Stimulated activated CD4-positive, alpha-beta T cell treated with anti-CD3 and anti-CD28 coated beads, Interleukin-12 subunit alpha, Interleukin-12 subunit beta, amount 100 ng/mL, for 48 hours (primary cell): ENCODE results near the gene SMIM10.
"Not testable (repeated sequence)": the region's sequence is repeated elsewhere in the genome, so short reads cannot be mapped to it uniquely, and the experiment has no call there.

Experiments
- DNase-seq, 3 donors: peaks; one replicate each; pipeline ENCODE4 v3.0.0-alpha.2; 2020; ENCODE audit warnings: low read depth in 2 of 3, low spot score in 1 of 3

SMIM10 gene

GRCh38 chrX:135009838-135010237 is 19.0 kb downstream of the SMIM10 start:
- DNase-seq = no peak

DNA sequence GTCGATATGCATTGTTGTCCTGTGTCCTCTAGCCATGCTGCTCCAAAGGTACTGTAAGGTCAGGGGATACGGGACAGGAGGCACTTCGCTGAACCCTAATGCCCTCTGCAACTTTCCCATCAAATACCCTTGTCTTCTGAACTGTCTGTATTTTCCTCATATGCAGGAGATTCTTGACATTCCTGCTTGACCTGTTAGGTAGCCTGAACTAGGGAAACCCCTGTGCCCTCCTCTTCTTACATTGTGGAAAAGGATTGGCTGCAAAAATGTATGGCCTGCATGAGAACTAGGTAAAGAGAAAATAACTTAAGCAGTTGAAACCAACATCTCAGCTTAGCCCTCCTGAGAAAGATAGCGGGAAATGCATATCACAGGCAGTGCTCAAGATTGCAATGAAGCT is 20.1 kb downstream of the SMIM10 start:
- no peak for DNase-seq

- DNase-seq = no peak
Measured at GRCh38 chrX:135015523-135016245, 24.9 kb downstream of the SMIM10 start.

GRCh38 chrX:135019890-135020289 is 29.1 kb downstream of the SMIM10 start:
- not testable (repeated sequence) for DNase-seq

GRCh38 chrX:135023791-135024190 is 33.0 kb downstream of the SMIM10 start:
- not testable (repeated sequence) for DNase-seq

GRCh38 chrX:135024526-135024925 is 33.7 kb downstream of the SMIM10 start:
- DNase-seq = no peak

DNA sequence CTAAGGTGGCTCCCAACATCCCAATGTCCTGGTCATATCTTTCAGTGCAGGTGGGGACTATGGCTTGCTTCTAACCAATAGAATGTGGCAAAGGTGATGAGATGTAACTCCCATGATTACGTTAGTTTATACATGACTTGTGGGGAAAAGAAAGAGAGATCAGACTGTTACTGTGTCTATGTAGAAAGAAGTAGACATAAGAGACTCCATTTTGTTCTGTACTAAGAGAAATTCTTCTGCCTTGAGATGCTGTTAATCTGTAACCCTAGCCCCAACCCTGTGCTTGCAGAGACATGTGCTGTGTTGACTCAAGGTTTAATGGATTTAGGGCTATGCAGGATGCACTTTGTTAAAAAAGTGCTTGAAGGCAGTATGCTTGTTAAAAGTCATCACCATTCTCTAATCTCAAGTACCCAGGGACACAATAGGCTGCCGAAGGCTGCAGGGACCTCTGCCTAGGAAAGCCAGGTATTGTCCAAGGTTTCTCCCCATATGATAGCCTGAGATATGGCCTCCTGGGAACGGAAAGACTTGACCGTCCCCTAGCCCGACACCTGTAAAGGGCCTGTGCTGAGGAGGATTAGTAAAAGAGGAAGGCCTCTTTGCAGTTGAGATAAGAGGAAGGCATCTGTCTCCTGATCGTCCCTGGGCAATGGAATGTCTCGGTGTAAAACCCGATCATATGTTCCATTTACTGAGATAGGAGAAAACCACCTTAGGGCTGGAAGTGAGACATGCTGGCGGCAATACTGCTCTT is 39.6 kb downstream of the SMIM10 start:
- DNase-seq = not testable (repeated sequence)

- not testable (repeated sequence) for DNase-seq
Measured at GRCh38 chrX:135041149-135042123, 50.6 kb downstream of the SMIM10 start.
